Skeletal muscle cell (primary cell): Measurements from ENCODE around the gene SAFB.

Experiments
- DNase-seq: peaks from one replicate; pipeline ENCODE4 v3.0.0-alpha.2; 2010; ENCODE audit warnings: low read depth
- H3K4me3 ChIP-seq: 2 replicates; pipeline ENCODE4 v1.5.1; 2011; ENCODE audit warnings: low read depth, mild to moderate bottlenecking, control low read depth, low read length, moderate library complexity

Gene SAFB

GRCh38 chr19:5707576-5708575, 85.0 kb downstream of the SAFB start:
- no peak overlapping the region for H3K4me3 ChIP-seq
- DNase-seq, result no peak

- H3K4me3 ChIP-seq, result no peak overlapping the region
- DNase-seq, result no peak
Measured at GRCh38 chr19:5711025-5711424, 88.1 kb downstream of the SAFB start.

GRCh38 chr19:5711713-5712161, 88.9 kb downstream of the SAFB start:
- no peak overlapping the region for H3K4me3 ChIP-seq
- DNase-seq, result no peak

- no peak overlapping the region for H3K4me3 ChIP-seq
- DNase-seq, result no peak
Measured at GRCh38 chr19:5713228-5713627, 90.3 kb downstream of the SAFB start.

GRCh38 chr19:5714816-5715215, 91.9 kb downstream of the SAFB start:
- no peak for DNase-seq
- no peak overlapping the region for H3K4me3 ChIP-seq

GRCh38 chr19:5717215-5717935, 94.5 kb downstream of the SAFB start:
- H3K4me3 ChIP-seq, result no peak overlapping the region
- no peak for DNase-seq
